Measurements from ENCODE around the gene SMG6. TPM values are rescaled to one million over a fixed set of nuclear protein-coding genes. Genes with fewer than 3 reads are reported as not detected.

Gene SMG6
- total and polyA plus RNA-seq, 2 experiments from 2014 or later, result 16.8 to 63.1 TPM

DNA sequence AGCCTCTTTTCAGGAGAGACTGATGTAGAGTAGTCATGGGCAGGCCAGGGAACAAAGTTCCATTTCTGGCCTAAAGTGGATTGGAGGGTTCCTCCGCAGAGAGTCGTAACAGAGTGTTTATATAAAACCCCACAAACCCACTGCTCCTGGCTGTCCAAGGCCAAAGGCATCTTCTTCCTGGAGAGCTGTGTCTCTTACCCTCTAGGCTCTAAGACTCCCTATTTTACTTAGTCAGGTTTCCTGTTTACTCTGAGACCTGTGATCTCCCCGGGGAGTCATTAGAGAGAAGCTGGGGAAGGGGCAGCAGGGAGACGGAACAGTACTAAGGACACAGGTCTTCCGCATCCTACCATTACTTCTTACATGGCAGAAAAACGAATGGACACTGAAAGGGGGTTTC lies 179.2 kb downstream of the SMG6 start:
- Histone ChIP-seq H3K4me2 (ENCODE audit: unreplicated experiment) (peak overlapping the region; percentile 23), H4K20me1 (ENCODE audit: insufficient read depth) (no peaks in the 10 kb centered on the region), H2AFZ (no peak overlapping the region; the same call in 1 of the 2 replicates), H3K79me2 (ENCODE audit: insufficient read depth) (no peaks in the 10 kb centered on the region), H3K4me1 (ENCODE audit: insufficient read depth) (peaks cover 27% of the 10 kb centered on the region), H3K27ac (peak overlapping the region; percentile 55), H3K36me3 (ENCODE audit: low read depth) (no peaks in the 10 kb centered on the region), H3K9ac (0 out of 2 replicates have a peak overlapping the region, but pooled peaks have one; percentile 21), H3K27me3 (replicated peaks; ENCODE audit: insufficient read depth) (no peaks in the 10 kb centered on the region), H3F3A (ENCODE audit: insufficient read depth) (peaks cover 37% of the 10 kb centered on the region), H3K9me2 (ENCODE audit: insufficient read depth) (no peaks in the 10 kb centered on the region), H3K9me3 (ENCODE audit: low read depth) (no peaks in the 10 kb centered on the region), H3K4me3 (no peak overlapping the region)
- TF ChIP-seq EZH2 (IDR thresholded peaks at IDR 0.05; ENCODE audit: insufficient read depth, poor library complexity, severe bottlenecking) (no peak), EZH2phosphoT487 (IDR thresholded peaks at IDR 0.05; ENCODE audit: insufficient read depth, low read depth) (no peak)
- no peak for DNase-seq
- WGBS, 2 experiments (ENCODE audit: low coverage in 1 of 2, low lambda C conversion rate in 2 of 2, missing lambda C conversion rate in 2 of 2), result 80 to 81% methylated on average over 6 of the region's 6 CpGs
- in situ Hi-C loops (cut with MboI), result no loop called here

GRCh38 chr17:2123375-2124251 lies 180.0 kb downstream of the SMG6 start:
- no peaks in the 10 kb centered on the region for H3K9me2 ChIP-seq (ENCODE audit: insufficient read depth)
- DNase-seq, result peak; percentile 48
- peaks cover 27% of the 10 kb centered on the region for H3K4me1 ChIP-seq (ENCODE audit: insufficient read depth)
- peak overlapping the region; percentile 55 for H3K27ac ChIP-seq
- no peaks in the 10 kb centered on the region for H4K20me1 ChIP-seq (ENCODE audit: insufficient read depth)
- no peaks in the 10 kb centered on the region for H3K9me3 ChIP-seq (ENCODE audit: low read depth)
- no peak overlapping the region for H3K4me3 ChIP-seq
- in situ Hi-C loops (cut with MboI), result no loop called here
- H3K9ac ChIP-seq, result peak overlapping the region; percentile 21; the same call in 1 of the 2 replicates
- peaks cover 37% of the 10 kb centered on the region for H3F3A ChIP-seq (ENCODE audit: insufficient read depth)
- peak overlapping the region; percentile 23 for H3K4me2 ChIP-seq (ENCODE audit: unreplicated experiment)
- H3K36me3 ChIP-seq (ENCODE audit: low read depth), result no peaks in the 10 kb centered on the region
- 36 to 45% methylated on average over 7 of the region's 7 CpGs for WGBS, 2 experiments (ENCODE audit: low coverage in 1 of 2, low lambda C conversion rate in 2 of 2, missing lambda C conversion rate in 2 of 2)
- no peaks in the 10 kb centered on the region for H3K79me2 ChIP-seq (ENCODE audit: insufficient read depth)
- peak overlapping the region; percentile 57 for H2AFZ ChIP-seq
- H3K27me3 ChIP-seq (replicated peaks; ENCODE audit: insufficient read depth), result no peaks in the 10 kb centered on the region
- TF ChIP-seq EZH2 (IDR thresholded peaks at IDR 0.05; ENCODE audit: insufficient read depth, poor library complexity, severe bottlenecking) (no peak), EZH2phosphoT487 (IDR thresholded peaks at IDR 0.05; ENCODE audit: insufficient read depth, low read depth) (no peak)

- H3K27me3 ChIP-seq (replicated peaks; ENCODE audit: insufficient read depth), result no peaks in the 10 kb centered on the region
- H4K20me1 ChIP-seq (ENCODE audit: insufficient read depth), result no peaks in the 10 kb centered on the region
- no peak overlapping the region for H2AFZ ChIP-seq
- TF ChIP-seq EZH2 (IDR thresholded peaks at IDR 0.05; ENCODE audit: insufficient read depth, poor library complexity, severe bottlenecking), result no peak
- H3K36me3 ChIP-seq (ENCODE audit: low read depth), result no peaks in the 10 kb centered on the region
- H3K79me2 ChIP-seq (ENCODE audit: insufficient read depth), result no peaks in the 10 kb centered on the region
- WGBS, 2 experiments (ENCODE audit: low coverage in 1 of 2, low lambda C conversion rate in 2 of 2, missing lambda C conversion rate in 2 of 2), result 70 to 78% methylated on average over 16 of the region's 16 CpGs
- in situ Hi-C loops (cut with MboI), result no loop called here
- peak; percentile 14 for DNase-seq
- H3K27ac ChIP-seq, result peak overlapping the region; percentile 55; the same call in 1 of the 2 replicates
- H3K9me2 ChIP-seq (ENCODE audit: insufficient read depth), result no peaks in the 10 kb centered on the region
- H3K4me2 ChIP-seq (ENCODE audit: unreplicated experiment), result no peak overlapping the region
- H3F3A ChIP-seq (ENCODE audit: insufficient read depth), result peaks cover 37% of the 10 kb centered on the region
- peaks cover 27% of the 10 kb centered on the region for H3K4me1 ChIP-seq (ENCODE audit: insufficient read depth)
- no peaks in the 10 kb centered on the region for H3K9me3 ChIP-seq (ENCODE audit: low read depth)
- no peak overlapping the region for H3K4me3 ChIP-seq
- 0 out of 2 replicates have a peak overlapping the region, but pooled peaks have one; percentile 21 for H3K9ac ChIP-seq
These were observed 180.8 kb downstream of the SMG6 start for GRCh38 chr17:2122641-2123302.

DNA sequence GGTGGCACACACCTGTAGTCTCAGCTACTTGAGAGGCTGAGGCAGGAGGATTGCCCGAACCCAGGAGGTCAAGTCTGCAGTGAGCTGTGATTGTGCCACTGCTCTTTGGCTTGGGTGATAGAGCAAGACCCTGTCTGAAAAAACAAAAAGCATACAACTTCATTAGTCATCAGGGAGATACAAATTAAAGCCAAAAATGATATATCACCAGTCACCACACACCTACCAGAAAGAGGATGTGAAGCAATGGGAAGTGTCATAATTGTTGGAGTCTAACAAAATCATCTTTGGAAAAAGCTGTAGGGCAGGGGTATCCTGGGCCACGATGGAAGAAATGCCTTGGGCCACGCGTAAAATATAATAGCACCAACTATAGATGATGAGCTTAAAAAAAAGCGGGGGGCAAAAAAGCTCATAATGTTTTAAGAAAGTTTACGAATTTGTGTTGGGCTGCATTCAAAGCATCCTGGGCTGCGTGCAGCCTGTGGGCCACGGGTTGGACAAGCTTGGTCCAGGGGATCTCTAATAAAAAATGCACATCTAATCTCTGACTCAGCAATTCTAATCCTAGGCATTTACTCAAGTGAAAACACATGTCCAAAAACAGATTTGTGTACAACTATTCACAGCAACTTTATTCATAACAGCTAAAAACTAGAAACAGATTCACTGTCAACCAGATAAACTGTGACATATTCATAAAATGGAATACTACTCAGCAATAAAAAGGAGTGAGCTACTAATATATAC lies 182.8 kb downstream of the SMG6 start:
- peaks cover 37% of the 10 kb centered on the region for H3F3A ChIP-seq (ENCODE audit: insufficient read depth)
- H3K27ac ChIP-seq, result peak overlapping the region; percentile 61
- peak; percentile 72 for DNase-seq
- H3K4me2 ChIP-seq (ENCODE audit: unreplicated experiment), result no peak overlapping the region
- no peaks in the 10 kb centered on the region for H3K27me3 ChIP-seq (replicated peaks; ENCODE audit: insufficient read depth)
- TF ChIP-seq EZH2 (IDR thresholded peaks at IDR 0.05; ENCODE audit: insufficient read depth, poor library complexity, severe bottlenecking) (no peak), EZH2phosphoT487 (IDR thresholded peaks at IDR 0.05; ENCODE audit: insufficient read depth, low read depth) (no peak)
- no peaks in the 10 kb centered on the region for H3K36me3 ChIP-seq (ENCODE audit: low read depth)
- in situ Hi-C loops (cut with MboI), result no loop called here
- H3K79me2 ChIP-seq (ENCODE audit: insufficient read depth), result 0 out of 2 replicates have a peak, but pooled peaks cover 9% of the 10 kb centered on the region
- H3K4me3 ChIP-seq, result no peak overlapping the region
- H2AFZ ChIP-seq, result no peak overlapping the region
- 58 to 60% methylated on average over 8 of the region's 8 CpGs for WGBS, 2 experiments (ENCODE audit: low coverage in 1 of 2, low lambda C conversion rate in 2 of 2, missing lambda C conversion rate in 2 of 2)
- no peaks in the 10 kb centered on the region for H3K9me2 ChIP-seq (ENCODE audit: insufficient read depth)
- H3K4me1 ChIP-seq (ENCODE audit: insufficient read depth), result peaks cover 27% of the 10 kb centered on the region
- H3K9ac ChIP-seq, result no peak overlapping the region
- H4K20me1 ChIP-seq (ENCODE audit: insufficient read depth), result no peaks in the 10 kb centered on the region
- no peaks in the 10 kb centered on the region for H3K9me3 ChIP-seq (ENCODE audit: low read depth)
